HEK293 (cell line): ENCODE results near the gene ICE2.

Source experiments
- MEIS1 ChIP-seq: sonication (generic); formaldehyde crosslinking; IDR thresholded peaks from 2 replicates; pipeline ENCODE4 v1.8.1; 2022; ENCODE audit warnings: missing genetic modification reagents, mild to moderate bottlenecking, borderline replicate concordance
- ZNF24 ChIP-seq: fragments of 450-650 bp; formaldehyde crosslinking; IDR thresholded peaks from 2 replicates; pipeline ENCODE4 v1.5.1; 2016; ENCODE audit warnings: missing biosample characterization, missing genetic modification characterization
- ZNF623 ChIP-seq: fragments of 450-650 bp; formaldehyde crosslinking; IDR thresholded peaks from 2 replicates; pipeline ENCODE4 v1.5.1; 2016; ENCODE audit warnings: missing biosample characterization, missing genetic modification characterization
- ZNF629 ChIP-seq: fragments of 450-650 bp; formaldehyde crosslinking; IDR thresholded peaks from 2 replicates; pipeline ENCODE4 v1.5.1; 2017; ENCODE audit warnings: missing biosample characterization, missing genetic modification characterization
- ZNF791 ChIP-seq: fragments of 450-650 bp; formaldehyde crosslinking; IDR thresholded peaks from 2 replicates; pipeline ENCODE4 v1.5.1; 2016; ENCODE audit warnings: missing biosample characterization, missing genetic modification characterization
- TF ChIP-seq, protein P1 (sequence below): fragments of 450-650 bp; formaldehyde crosslinking; conservative IDR thresholded peaks from 2 replicates; pipeline ENCODE4 v1.5.1; 2016; ENCODE audit warnings: low read depth, missing biosample characterization, missing genetic modification characterization
- TF ChIP-seq, protein P2 (sequence below): fragments of 450-650 bp; formaldehyde crosslinking; IDR thresholded peaks from 2 replicates; pipeline ENCODE4 v1.5.1; 2016; ENCODE audit warnings: missing biosample characterization, missing genetic modification characterization
- TF ChIP-seq, protein P3 (sequence below): fragments of 450-650 bp; formaldehyde crosslinking; IDR thresholded peaks from 2 replicates; pipeline ENCODE4 v1.5.1; 2016; ENCODE audit warnings: missing biosample characterization, missing genetic modification characterization

DNA sequence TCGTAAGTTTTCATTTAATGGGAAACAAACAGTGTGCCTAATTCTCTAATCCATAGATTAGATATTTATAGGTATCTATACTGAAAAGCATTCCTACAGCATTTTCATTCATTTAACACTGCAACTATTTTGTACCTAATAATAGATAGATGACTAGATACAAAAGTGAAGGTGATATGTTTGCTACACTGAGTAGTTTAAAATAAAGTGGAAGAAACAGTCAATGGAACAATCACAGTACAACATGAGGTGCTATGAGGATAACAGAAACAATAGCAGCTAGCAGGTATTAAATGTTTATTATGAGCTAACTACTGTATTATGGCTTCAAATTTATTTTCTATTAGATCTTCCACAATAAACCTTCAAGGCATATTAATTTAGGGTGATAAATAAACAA, 50.0 kb downstream of the ICE2 start:
- TF ChIP-seq ZNF24 (tag by site-specific recombination) (no peak), MEIS1 (CRISPR knock-in tag) (no peak), ZNF629 (tag by site-specific recombination) (no peak), ZNF791 (no peak), ZNF623 (no peak)
- TF ChIP-seq, protein P1, sequence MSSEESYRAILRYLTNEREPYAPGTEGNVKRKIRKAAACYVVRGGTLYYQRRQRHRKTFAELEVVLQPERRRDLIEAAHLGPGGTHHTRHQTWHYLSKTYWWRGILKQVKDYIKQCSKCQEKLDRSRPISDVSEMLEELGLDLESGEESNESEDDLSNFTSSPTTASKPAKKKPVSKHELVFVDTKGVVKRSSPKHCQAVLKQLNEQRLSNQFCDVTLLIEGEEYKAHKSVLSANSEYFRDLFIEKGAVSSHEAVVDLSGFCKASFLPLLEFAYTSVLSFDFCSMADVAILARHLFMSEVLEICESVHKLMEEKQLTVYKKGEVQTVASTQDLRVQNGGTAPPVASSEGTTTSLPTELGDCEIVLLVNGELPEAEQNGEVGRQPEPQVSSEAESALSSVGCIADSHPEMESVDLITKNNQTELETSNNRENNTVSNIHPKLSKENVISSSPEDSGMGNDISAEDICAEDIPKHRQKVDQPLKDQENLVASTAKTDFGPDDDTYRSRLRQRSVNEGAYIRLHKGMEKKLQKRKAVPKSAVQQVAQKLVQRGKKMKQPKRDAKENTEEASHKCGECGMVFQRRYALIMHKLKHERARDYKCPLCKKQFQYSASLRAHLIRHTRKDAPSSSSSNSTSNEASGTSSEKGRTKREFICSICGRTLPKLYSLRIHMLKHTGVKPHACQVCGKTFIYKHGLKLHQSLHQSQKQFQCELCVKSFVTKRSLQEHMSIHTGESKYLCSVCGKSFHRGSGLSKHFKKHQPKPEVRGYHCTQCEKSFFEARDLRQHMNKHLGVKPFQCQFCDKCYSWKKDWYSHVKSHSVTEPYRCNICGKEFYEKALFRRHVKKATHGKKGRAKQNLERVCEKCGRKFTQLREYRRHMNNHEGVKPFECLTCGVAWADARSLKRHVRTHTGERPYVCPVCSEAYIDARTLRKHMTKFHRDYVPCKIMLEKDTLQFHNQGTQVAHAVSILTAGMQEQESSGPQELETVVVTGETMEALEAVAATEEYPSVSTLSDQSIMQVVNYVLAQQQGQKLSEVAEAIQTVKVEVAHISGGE (tag by site-specific recombination): no peak
- TF ChIP-seq, protein P2, sequence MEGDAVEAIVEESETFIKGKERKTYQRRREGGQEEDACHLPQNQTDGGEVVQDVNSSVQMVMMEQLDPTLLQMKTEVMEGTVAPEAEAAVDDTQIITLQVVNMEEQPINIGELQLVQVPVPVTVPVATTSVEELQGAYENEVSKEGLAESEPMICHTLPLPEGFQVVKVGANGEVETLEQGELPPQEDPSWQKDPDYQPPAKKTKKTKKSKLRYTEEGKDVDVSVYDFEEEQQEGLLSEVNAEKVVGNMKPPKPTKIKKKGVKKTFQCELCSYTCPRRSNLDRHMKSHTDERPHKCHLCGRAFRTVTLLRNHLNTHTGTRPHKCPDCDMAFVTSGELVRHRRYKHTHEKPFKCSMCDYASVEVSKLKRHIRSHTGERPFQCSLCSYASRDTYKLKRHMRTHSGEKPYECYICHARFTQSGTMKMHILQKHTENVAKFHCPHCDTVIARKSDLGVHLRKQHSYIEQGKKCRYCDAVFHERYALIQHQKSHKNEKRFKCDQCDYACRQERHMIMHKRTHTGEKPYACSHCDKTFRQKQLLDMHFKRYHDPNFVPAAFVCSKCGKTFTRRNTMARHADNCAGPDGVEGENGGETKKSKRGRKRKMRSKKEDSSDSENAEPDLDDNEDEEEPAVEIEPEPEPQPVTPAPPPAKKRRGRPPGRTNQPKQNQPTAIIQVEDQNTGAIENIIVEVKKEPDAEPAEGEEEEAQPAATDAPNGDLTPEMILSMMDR (tag by site-specific recombination): no peak
- TF ChIP-seq, protein P3, sequence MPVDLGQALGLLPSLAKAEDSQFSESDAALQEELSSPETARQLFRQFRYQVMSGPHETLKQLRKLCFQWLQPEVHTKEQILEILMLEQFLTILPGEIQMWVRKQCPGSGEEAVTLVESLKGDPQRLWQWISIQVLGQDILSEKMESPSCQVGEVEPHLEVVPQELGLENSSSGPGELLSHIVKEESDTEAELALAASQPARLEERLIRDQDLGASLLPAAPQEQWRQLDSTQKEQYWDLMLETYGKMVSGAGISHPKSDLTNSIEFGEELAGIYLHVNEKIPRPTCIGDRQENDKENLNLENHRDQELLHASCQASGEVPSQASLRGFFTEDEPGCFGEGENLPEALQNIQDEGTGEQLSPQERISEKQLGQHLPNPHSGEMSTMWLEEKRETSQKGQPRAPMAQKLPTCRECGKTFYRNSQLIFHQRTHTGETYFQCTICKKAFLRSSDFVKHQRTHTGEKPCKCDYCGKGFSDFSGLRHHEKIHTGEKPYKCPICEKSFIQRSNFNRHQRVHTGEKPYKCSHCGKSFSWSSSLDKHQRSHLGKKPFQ (tag by site-specific recombination): no peak
